Stimulated activated CD4-positive, alpha-beta T cell treated with anti-CD3 and anti-CD28 coated beads, Interleukin-1b, Interleukin-23, amount 100 ng/mL, for 24 hours (primary cell): Measurements from ENCODE around the gene PRR23B.

Experiments used
- DNase-seq, 4 experiments: peaks; one replicate each; pipeline ENCODE4 v3.0.0-alpha.2; 2020; ENCODE audit warnings: low read depth in 4 of 4, low spot score in 1 of 4

PRR23B gene

GRCh38 chr3:138975351-138975750, 45.4 kb downstream of the PRR23B start:
- DNase-seq, result no peak

- DNase-seq, result no peak
Observed at GRCh38 chr3:138974462-138974861, 46.3 kb downstream of the PRR23B start.

GRCh38 chr3:138972941-138973340, 47.8 kb downstream of the PRR23B start:
- no peak for DNase-seq

- DNase-seq, result no peak
Observed at GRCh38 chr3:138971766-138972320, 48.9 kb downstream of the PRR23B start.
